Hematopoietic multipotent progenitor cell treated with erythropoietin and hydrocortisone succinate and interleukin-3 and kit ligand, for 15 days (in vitro differentiated cells): ENCODE data around the gene LRRC45.

ENCODE experiments used
- DNase-seq: peaks from one replicate; pipeline ENCODE4 v3.0.0-alpha.2; 2015; ENCODE audit warnings: low spot score

The LRRC45 gene

DNA sequence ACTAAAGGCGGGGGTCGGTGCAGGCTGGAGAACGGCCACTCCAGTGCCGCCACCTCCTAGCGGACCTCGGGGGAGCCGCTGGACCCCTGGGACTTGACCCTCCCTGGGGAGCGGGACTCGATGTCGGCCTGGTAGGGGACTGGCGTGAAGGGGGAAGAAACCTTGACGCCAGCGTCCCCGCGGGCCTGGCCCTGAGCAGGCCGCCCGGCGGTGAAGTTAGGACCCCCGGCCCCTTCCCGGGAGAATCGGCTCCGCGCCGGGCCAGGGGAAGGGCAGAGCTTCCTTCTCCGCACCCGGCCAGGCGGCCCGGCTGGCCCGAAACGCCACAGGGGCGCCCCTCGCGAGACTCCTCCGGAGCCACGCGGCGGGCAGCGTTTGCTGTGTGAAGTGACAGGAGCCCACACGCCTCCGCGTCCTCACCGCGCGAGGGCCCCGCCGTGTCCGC, 42.1 kb downstream of the LRRC45 start:
- no peak for DNase-seq

DNA sequence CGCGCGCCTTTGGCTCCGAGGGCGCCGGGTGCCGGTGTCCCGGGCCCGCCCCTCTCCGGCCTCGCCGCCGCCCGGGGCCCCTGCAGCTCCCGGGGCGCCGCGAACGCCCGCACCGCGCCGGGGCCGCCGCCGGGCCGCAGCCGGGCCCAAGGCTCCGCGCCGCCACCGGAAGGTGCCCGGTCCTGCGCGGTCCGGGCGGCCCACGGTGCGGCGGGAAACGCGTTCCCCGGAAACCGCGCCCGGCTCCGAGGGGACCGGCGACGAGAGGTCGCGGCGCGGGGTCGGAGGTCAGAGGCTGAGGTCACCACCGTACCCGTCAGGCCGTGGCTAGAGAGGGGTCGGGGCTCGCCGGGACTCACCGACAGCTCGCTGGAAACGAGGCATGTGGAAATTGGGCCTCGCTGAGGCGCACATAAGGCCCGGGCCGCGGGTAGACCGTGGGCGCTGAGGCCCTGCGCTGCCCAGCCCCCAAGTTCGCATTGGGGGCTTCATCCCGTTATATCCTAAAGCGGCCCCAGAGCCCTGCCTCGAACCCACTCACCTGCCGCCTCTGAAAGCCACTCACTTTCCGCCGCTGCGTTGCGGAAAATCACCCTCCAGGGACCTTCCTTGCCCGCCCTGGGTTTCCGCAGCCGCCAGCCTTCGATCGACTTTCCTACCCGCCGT, 42.7 kb downstream of the LRRC45 start, which contains the start of gene DUS1L:
Gene DUS1L (minus strand): TSS at position 167 of the 666 bp plus-strand sequence. CDS start 745 bp downstream, outside the sequence.
- DNase-seq: peak; percentile 70

DNA sequence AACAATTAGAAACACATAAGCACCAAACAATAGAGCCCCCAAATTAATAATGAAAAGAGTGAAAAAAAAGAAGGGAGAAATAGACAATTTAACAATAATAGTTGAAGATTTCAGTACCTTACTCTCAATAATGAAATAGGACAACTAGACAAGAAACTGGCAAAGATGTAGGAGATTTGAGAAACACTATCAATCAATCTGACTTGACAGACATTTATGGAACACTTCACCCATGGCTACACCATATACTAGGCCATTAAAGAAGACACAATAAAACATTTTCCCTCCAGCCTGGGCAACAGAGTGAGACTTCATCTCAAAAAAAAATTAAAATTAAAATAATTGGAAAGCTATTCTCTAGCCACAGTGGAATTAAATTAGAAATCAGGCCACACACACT, 47.5 kb downstream of the LRRC45 start:
- DNase-seq: no peak

DNA sequence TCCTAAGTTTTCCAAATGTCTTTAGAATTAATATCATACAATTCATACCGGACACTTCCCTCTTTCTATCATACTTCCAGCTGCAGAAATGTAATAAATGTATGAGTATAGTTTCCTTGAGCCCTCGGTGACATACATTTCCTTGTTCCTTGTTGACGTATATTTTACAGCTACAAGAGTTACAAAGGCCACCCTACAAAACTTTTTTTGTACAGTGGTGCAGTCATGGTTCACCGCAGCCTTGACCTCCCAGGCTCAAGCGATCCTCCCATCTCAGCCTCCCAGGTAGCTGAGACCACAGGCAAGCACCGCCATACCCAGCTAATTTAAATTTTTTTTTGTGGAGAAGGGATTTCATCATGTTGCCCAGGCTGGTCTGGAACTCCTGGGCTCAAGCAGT, 49.7 kb downstream of the LRRC45 start:
- no peak for DNase-seq

DNA sequence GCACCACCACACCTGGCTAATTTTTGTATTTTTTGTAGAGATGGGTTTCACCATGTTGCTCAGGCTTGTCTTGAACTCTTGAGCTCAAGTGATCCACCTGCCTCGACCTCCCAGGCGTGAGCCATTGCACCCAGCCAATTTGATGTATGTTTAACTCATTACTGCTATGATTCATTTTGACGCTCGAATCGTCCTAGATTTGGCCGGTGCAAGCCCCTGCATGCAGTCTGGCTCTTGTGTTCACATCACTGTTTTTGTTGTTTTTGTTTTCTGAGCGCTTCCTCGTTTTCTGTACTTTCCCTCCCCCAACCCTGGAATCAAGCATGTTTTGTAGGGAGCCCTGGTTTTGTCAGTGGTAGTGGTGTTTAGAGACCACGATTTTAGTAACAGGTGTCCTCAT, 50.3 kb downstream of the LRRC45 start:
- no peak for DNase-seq

DNA sequence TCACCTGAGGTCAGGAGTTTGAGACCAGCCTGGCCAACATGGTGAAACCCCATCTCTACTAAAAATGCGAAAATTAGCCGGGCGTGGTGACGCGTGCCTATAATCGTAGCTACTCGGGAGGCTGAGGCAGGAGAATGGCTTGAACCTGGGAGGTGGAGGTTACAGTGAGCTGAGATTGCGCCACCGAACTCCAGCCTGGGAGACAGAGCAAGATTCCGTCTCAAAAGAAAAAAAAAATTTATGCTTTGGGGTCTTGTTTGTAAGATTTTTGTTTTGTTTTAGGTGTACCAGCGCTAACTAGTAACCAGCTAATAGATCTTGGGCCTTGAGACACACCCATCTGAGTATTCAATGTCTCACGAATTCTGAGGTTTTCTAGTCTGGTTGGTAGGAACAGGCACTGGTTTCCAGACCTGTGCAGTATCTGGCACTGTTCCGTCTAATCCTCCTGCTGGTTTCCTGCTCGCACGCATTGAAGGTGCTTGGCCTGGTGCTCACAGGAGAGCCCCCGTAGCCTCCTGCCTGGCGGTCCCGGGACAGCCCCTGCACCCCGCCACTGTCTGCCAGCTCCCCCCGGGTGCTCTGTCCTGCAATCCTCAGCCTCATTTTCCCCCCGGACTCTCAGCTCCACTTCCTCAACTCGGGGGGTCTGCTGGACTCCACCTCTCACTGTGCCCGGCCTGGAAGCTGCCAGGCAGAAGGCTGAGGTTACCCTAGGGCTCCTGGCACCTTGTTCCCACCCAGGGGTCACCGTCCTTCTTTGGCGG, 53.1 kb downstream of the LRRC45 start:
- DNase-seq: no peak

DNA sequence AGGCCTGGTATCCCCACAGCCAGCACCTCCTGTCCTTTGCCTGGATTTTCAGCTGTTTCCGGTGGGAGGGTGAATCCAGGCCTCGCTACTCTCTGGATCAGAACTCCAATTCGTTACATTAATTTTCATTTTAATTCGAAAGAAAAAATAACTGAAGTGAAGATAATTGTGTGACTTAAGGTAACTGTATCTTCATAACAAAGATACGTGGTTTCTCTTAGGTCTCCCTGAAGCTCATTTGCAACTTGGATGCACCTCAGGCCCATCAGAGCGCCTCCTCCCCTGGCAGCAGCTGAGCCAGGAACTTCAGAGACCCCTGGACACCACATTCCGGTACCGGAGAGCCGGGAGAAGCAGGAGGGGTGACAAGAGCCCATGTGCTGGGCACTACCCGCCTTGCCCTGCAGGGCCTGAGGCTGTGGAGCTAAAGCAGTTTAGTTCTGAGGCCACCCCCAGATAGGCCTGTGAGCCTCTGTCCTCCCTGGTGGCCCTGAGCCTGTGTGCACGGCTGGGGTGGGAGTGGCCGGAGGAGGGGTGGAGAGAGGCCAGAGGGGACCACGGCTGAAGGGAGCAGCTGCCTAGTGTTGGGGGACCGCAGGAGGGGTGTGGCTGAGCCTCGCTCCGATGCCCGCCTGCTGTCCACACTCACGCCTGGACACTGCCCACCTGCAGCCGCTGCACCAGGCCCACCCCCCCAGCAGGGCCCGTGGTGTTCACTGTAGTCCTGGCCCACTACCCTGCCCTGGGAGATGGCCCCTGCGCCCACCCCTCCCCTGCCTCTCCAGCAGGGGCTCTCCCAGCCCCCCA, 53.9 kb downstream of the LRRC45 start:
- no peak for DNase-seq

DNA sequence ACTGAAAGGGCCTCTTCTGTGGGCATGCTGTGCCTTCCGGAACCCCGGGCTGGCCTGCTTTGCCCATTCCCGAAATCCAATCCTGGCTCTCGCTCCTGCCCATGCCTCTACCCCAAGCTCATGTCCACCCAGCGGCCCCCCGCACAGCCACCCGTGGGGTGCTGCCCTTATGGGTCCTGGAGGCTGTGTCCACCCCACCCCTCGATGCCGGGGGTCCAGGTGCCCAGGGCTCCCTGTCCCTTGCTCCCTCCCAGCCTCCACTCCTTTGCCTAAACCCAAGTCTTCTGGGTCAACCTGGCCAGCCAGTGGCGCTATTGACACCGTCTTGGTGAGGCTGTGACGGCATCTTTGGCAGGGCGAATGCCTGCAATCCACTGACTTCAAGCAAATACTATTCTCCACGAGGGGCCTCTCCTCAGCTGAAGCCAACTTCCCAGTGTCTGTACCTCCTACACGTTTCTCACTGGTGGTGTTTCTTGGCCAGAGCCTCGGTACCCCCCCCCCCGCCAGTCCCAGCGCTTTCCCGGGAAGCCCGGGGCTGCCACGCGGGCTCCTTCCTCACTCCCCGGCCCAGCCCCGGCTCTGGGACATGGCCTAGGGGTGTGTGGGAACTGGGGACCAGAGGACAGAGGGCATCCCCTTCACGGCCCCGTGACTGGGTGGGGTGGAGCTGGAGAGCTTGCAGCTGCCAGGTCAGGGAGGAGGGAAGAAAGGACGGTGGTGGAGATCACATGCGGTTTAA, 54.7 kb downstream of the LRRC45 start:
- DNase-seq: no peak

DNA sequence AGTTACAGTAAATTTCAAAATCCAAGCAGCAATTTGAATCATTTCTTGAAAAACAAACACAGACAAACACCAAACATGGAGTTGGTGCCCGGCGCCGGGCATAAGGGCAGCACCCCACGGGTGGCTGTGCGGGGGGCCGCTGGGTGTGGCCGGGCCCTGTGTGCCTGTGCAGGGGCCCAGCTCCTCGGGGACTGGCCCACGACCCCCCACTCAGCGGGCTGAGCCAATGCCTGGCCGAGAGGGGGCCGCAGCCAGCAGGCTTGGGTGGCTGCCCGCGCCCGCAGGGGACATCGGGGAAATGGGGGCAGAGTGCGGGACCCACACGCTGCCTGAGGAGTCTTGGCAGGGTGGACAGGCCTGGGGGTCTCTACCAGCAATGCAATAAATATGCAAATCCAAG, 55.3 kb downstream of the LRRC45 start:
- DNase-seq: no peak

DNA sequence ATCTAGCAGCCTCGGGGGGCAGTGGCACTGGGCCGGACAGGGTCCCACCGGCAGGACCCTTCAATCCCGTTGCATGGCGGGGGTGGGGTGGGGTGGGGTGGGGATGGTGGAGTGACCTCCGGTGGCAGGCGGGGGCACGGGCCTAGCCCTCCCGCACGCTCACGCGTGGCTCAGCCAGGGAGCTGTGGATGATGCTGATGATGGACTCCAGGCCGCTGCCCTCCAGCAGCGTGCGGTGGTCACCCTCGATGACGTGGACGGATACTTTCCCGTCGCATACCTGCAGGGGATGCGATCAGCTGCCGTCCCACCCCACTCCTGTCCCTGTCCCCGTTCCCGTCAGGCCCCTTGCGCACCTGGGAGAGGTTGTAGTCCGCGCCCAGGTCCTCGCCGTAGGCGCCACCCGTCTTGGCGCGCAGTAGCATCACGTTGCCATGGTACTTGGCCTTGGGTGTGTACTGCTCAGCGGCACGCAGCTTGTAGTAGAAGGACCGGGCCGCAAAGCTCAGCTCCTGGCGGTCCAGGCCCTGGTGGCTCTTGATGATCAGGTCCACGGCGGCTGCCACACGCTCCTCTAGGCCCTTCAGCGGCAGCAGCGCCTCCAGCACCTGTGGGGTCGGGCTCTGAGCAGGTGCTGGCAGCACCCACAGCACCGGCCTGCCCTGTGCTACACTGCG, 56.0 kb downstream of the LRRC45 start:
- no peak for DNase-seq

DNA sequence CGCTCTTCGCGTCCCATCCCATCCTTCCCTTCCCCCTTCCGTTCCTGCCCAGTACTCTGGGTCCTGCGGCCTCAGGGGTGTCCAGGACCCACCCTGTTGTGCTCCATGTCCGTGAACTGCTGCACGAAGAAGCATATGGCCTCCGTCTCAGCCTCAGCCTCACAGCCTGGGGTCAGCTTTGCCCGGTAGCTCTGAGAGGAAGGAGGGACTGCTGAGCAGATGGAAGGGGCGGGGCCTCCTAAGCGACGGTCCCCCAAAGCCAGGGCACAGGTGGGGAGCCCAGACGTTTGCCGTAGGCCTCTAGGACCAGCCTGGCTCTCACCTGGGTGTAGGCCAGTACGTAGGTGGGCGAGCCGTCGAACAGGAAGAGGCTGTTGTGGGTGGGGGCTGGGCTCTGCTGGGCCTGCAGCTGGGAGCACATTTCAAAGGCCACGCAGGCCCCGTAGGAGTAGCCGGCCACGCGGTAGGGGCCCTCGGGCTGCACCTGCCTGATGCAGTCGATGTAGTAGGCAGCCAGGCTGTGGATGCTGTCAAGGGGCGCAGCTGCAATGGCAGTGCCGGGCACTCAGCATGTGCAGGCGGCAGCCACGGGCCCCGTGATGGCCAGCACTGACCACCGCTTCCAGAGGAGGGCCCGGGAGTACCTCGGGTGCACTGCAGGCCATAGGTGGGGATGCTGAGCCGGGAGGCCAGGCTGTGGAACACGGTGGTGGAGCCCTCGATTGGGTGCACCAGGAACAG, 57.1 kb downstream of the LRRC45 start:
- DNase-seq: no peak
